GM19193 (cell line): ENCODE data around the gene PPIE.

Source experiments
- POLR2A ChIP-seq: IDR thresholded peaks from 4 replicates; pipeline ENCODE4 v1.6.1; 2011; ENCODE audit not compliant: insufficient read depth, insufficient read length; ENCODE audit errors: extremely low read depth

Gene PPIE

DNA sequence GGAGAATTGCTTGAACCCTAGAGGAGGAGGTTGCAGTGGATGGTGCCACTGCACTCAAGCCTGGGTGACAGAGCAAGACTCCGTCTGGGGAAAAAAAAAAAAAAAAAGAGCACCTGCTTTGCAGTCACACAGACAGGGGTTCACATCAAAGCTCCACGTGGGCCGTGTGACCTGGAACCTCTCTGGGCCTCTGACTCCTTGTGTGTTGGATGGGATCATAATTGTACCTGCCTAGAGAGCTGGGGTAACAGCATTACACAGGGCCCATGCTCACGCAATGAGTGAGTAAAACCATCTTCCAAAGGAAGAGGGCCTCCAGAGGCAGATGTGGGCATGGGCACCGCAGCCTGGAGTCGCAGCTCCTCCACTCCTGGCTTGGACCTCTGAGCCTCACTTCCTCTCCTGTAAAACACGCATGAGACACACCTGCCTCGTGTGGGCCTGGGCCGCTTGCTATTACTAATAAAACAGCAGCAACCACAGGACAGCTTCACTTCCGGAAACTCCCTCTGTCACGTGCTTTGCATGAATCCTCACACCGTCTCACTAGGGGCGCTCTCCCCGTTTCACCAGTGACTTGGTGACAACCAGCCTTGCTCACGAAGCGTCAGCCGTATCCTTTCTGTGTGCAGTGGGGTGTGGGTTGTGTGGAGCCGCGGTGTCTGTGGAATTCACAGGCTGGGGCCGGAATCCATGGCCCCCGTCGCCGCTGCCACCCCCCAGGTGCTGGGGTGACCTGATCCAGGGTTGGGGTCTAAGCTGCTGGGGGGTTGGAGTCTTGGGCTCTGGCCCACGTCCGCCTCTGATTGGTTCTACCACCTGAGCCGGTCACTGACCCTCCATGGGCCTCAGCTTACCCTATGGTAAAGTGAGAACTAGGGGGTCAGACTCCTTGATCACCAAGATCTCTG is 60.4 kb downstream of the PPIE start:
- TF ChIP-seq POLR2A, result peak; percentile 64

DNA sequence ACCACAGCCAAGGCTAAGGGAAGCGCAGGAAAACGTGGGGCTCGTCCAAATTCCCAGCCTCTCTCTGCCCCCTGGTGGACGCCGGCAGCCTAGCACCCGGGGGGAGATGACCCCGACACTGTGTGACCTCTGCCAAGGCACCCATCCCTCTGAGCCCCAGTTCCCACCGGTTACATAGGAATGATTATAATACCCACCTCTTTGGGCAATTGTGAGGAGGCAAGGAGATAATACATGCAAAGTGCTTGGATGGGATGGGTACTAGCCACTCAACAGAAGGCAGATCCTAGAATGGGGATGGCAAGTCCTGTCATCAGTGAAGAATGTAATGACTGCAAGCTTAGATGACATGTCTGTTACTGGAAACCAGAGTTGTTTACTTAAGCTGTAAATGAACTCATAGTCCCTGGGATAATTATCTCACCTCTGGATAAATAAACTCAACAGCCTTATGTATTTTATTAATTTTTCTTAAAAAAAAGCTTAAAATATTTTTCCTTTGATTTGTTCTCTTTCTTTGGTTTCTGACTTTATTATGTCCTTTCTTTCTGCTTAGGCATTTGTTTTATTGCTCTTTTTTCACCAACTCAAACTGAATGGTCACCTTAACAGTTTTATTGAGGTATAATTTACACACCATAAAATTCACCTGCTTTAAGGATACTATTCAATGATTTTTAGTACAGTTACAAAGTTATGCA is 61.2 kb downstream of the PPIE start:
- TF ChIP-seq POLR2A, result no peak

GRCh38 chr1:39800471-39800835 is 61.8 kb downstream of the PPIE start:
- TF ChIP-seq POLR2A, result no peak

DNA sequence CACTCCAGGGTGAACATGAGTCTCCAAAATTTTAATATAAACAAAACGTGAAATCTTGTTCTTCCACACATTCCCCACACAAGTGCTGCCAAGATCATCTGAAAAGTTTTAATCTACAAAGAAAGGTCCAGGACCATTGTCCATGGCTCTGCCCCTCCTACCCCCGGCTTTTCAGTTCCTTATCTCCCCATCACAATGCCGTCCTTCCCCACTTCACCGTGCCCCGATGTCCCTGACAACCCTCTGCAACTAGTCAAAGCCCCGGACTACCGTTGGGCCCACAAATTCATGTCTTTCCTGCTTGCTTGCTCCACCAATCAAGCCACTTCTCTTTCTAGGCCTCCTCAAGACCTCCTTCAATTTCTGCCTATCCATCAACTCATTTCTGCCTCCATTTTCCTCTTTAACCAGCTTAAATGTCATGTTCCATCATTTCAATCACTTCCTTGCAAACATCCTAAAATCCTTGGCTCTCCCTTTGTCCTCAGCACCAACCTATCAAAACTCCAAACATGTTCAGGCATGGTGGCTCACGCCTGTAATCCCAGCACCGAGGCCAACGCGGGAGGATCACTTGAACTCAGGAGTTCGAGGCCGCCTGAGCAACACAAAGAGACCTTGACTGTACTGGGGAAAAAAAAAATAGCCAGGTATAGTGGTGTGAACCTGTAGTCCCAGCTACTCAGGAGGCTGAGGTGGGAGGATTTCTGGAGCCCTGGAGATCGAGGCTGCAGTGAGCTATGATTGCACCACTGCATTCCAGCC is 64.0 kb downstream of the PPIE start:
- no peak for TF ChIP-seq POLR2A

- no peak for TF ChIP-seq POLR2A
Measured at GRCh38 chr1:39805385-39805784, 66.7 kb downstream of the PPIE start.

DNA sequence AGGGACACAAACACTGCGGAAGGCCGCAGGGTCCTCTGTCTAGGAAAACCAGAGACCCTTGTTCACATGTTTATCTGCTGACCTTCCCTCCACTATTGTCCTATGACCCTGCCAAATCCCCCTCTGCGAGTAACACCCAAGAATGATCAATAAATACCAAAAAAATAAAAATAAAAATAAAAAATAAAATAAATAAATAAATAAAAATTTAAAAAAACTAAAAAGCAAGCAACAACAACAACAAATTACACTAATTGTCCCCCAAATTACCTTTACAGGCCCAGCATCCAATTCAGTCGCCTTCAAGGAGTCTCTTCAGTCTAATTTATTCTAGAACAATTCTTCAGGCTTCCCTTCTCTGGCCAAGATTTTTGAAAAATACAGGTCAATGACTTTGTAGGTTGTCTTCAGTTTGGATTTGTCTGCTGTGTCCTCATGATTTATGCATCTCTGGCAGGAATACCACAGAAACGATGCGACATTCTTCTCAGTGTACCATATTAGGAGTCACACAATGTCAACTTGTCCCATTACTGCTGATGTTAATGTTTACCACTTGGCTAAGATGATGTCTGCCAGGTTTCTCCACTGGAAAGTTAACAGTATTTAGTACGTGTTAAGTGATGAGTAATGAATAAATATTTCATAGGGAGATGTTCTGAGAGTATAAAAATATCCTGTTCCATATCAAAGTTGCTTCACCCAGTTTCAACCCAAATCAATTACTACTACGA is 70.3 kb downstream of the PPIE start:
- TF ChIP-seq POLR2A, result no peak

DNA sequence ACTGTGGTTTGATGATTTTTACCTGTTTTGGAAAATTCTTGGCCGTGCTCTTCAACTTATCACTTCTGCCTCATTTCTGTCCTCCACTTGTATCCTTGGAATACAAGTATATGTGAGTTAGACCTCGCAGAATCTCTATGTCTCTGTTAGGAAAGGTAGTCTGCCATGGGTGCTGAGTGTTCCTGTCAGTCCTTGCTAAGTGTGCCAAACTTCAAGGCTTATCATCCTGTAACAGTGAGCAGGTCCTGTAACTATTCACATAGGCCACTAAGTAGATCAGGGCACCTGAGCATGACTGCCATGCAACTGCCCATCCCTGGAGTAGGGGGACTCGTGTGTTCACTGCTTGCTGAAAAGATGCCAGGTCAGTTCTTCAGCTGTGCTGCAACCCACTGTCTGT is 74.2 kb downstream of the PPIE start:
- TF ChIP-seq POLR2A, result no peak
